HG03342 (cell line): ENCODE data around the gene CDC34.

Source experiments
- ATAC-seq: cut with Tn5 transposase; IDR thresholded peaks from one replicate; pipeline ENCODE4 v1.9.1; 2021; ENCODE audit warnings: mild to moderate bottlenecking, moderate library complexity; ENCODE audit not compliant: unreplicated experiment

CDC34 gene

DNA sequence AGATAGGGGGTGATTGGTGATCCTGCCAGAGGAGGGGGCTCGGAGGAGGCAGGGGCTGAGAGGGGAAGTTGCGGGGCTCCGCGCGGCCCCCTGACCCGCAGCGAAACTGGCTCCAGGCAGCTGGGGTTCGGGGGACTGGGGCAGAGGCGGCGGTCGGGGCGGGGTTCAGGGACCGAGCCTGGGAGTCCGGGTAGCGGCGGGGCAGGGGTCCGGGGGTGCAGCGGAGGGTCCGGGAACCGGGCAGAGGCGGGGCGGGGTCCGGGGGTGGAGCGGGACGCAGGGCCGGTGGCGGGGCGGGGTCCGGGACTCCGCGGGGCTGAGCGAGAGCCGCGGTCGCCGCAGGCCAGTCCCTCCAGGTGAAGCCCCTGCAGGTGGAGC is 34.1 kb upstream of the CDC34 start:
- ATAC-seq, result no peak

DNA sequence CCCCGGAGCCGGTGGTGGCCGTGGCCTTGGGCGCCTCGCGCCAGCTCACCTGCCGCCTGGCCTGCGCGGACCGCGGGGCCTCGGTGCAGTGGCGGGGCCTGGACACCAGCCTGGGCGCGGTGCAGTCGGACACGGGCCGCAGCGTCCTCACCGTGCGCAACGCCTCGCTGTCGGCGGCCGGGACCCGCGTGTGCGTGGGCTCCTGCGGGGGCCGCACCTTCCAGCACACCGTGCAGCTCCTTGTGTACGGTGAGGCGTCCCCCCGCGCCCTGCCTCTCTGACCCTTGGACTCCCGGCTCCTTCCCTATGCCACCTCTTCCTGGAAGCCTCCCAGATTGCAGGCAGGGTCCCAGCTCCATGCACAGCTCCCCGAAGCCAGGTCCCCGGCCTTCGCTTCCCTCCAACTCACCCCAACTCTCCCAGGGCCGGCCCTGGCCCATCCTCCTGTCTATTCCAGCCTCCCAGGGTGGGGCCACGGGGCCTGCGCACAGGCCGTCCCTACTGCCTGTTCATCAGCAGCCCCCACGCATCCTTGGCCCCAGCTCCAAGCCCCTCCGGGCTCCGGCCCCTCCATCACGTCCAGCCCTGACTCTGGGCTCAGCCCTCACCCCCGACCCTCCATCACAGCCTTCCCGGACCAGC is 33.6 kb upstream of the CDC34 start:
- ATAC-seq, result no peak

DNA sequence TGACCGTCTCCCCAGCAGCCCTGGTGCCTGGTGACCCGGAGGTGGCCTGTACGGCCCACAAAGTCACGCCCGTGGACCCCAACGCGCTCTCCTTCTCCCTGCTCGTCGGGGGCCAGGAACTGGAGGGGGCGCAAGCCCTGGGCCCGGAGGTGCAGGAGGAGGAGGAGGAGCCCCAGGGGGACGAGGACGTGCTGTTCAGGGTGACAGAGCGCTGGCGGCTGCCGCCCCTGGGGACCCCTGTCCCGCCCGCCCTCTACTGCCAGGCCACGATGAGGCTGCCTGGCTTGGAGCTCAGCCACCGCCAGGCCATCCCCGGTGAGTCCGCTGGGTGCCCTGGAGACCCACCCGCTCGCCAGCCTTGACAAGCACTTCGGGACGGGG is 33.1 kb upstream of the CDC34 start:
- no peak for ATAC-seq

DNA sequence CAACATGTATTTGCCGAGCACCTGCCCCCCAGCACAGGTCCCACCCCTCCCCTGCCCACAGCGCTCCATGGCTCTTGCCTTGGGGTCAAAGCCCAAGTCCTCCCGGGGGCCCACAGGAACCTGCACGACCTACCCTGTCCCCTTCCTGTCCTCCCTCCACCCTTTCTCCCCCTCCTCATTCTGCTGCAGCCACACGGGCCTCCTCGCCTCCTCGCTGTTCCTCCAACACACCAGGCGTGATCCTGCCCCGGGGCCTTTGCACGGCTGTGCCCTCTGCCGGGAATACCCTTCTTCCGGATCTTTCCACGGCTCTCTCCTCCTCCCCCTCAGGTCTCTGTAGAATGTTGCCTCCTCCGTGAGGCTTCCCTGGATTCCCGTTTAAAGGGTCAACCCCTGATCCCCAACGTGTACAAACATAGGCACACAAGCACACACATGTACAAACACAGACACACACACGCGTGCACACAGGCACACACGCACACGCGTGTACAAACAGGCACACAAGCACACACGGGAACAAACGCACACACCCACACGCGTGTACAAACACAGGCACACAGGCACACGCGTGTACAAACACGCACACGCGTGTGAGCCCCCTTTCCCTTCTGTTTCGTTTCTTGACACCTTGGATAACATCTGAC is 32.5 kb upstream of the CDC34 start:
- ATAC-seq, result no peak

DNA sequence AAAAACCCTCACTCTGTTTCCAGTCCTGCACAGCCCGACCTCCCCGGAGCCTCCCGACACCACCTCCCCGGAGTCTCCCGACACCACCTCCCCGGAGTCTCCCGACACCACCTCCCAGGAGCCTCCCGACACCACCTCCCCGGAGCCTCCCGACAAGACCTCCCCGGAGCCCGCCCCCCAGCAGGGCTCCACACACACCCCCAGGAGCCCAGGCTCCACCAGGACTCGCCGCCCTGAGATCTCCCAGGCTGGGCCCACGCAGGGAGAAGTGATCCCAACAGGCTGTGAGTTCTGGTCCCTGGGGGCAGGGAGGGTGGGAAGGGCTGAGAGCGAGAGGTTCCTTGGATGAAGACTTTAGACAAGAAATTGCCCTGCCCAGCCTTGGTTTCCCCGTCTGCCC is 29.9 kb upstream of the CDC34 start:
- ATAC-seq, result no peak

DNA sequence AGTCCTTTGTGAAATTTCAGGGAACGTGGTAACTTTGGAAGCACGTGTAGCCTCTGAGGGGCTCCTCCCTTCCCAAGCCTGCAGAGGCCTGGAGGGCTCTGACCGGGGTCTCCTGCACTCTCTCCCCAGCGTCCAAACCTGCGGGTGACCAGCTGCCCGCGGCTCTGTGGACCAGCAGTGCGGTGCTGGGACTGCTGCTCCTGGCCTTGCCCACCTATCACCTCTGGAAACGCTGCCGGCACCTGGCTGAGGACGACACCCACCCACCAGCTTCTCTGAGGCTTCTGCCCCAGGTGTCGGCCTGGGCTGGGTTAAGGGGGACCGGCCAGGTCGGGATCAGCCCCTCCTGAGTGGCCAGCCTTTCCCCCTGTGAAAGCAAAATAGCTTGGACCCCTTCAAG is 26.9 kb upstream of the CDC34 start:
- no peak for ATAC-seq

DNA sequence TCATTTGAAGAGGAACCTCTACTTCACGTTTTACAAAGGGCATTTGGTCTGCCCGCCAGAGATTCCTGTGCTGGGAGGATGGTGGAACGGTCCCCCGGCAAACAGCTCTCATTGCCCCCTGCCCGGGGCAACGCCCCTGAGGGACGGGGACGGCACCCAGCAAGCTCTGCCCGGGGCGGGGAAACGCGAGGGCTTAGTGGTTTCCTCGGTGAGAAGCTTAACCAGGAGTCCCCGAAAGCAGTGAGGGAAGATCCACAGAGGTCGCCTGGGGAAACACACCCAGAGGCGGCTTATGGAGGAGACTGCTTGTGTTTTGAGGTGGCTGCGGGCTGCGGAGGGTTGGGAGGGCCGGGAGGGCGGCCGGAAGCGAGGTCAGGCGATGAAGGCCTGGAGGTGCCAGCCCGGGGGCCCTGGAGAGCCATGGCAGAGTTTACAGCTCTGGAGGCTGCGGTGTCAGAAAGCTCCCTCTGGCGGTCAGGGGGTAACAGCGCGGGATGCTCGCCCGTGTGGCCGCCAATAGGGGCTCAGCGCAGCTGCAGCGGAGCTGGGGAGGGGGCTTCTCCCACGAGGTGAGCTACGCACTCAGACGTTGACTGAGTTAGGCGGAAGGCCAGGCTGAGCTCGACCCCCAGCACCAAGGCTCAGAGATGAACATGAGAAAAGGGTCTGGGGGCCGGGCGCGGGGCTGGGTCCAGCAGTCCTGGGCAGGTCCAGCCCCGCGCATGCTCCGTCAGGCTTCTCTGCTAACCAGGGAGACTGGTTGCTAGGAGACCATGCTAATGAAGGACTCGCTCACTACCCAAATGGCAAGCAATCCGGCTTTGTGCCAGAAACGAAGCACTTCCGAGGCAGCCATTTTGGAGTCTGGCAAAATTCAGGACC is 24.9 kb upstream of the CDC34 start:
- peak; percentile 52 for ATAC-seq

DNA sequence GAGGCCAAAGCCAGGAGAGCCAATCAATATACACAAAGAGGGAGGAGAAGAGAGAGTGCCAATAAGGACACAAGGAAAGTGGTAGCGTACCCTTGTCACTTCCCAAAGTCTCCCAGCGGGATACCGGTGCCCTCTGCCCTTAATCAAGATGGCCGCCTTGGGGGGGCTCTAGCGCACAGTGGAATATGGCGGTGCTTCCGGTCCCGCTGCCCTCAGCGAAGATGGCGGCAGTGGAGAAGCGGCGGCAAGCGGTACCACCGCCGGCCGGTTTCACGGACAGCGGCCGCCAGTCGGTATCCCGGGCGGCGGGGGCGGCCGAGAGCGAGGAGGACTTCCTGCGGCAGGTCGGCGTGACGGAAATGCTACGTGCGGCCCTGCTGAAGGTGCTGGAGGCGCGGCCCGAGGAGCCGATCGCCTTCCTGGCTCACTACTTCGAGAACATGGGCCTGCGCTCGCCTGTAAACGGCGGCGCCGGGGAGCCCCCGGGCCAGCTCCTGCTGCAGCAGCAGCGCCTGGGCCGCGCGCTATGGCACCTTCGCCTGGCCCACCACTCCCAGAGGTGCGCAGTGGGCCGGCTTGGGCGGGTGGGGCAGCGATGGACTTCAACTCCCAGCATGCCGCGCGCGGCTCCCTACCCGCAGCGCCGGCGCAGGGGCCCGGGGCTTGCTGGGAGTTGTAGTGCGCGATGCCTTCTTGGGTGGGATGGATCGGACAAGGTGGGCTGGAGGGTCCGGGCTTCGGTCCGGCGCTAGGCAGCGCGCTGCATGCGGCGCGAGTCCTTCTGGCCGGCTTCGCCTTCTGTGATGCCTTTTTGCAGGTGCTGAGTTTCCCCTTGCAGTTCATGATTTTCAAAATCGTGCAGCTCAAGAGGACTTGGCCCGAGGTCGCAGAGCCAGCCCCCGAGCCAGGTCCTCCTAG is 24.0 kb upstream of the CDC34 start, which contains the start of gene TPGS1:
Gene TPGS1, plus strand, starts transcription at position 212 of the 918 bp plus-strand sequence. Its CDS starts 10 bp downstream, at position 222.
- ATAC-seq, result peak; percentile 53

DNA sequence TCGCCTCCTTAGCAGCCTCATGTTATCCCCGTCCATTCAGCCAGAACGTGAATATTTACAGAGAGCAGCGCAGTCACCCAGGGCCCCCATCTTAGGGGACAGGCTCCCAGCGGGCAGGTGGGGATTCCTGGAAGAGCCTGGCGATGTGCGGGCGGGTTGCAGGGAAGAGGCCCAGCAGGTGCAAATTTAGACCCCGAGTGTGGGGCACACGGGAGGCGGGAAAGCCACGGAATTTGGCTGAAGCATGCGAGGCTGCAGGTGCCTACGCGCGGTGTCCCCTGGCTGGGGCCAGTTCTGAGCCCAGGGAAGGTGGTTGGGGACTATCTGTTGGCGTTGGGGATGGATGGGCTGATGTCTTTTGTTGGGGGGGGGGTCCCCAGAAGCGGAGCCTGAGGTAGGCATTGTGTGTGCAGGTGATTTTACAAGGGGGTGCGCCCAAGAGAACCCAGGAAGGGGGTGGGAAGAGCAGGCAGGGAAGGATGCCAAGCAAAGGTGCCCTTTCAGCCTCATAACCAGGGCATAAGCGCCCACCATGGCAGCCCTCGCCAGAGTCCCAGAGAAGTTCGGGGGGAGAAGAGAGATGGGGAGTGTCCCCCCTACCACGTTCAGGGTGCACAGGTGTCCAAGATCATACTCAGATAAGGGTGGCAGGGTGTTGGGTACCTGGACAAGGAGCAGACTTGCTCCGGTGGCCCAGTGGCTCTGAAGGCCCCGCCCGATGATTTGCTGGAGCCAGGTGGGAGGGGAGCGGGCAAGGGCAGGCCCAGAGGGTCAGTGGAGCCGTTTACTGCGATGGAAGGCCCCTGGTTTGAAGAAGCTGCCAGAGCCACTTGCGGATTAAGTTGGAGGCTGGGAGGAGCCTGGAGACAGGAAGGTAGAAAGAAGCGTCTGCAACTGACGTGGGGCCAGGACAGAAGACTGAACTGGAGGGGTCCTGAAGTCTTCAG is 23.1 kb upstream of the CDC34 start:
- no peak for ATAC-seq

DNA sequence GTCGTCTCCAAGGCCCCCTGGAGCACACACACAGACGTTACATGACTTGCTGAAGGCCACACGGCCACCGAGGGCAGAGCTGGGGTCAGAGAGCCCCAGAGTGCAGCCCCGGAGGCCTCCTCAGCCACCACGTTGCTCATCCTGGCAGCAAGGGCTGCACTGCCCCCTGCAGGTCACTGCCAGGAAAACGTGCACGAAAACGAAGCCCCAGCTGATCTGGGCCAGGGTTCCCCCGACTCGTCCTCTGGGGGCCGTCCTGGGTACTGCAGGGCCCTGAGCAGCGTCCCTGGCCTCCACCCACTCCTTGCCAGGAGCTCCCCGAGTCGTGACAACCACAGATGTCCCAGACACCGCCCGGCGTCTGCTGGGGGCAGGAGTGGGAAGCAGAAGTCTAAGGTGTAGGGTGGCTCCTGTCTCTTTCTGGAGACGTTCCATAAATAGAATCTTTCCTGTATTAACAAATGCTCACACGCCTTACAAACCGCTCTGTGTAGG is 20.9 kb upstream of the CDC34 start:
- peak; percentile 35 for ATAC-seq

DNA sequence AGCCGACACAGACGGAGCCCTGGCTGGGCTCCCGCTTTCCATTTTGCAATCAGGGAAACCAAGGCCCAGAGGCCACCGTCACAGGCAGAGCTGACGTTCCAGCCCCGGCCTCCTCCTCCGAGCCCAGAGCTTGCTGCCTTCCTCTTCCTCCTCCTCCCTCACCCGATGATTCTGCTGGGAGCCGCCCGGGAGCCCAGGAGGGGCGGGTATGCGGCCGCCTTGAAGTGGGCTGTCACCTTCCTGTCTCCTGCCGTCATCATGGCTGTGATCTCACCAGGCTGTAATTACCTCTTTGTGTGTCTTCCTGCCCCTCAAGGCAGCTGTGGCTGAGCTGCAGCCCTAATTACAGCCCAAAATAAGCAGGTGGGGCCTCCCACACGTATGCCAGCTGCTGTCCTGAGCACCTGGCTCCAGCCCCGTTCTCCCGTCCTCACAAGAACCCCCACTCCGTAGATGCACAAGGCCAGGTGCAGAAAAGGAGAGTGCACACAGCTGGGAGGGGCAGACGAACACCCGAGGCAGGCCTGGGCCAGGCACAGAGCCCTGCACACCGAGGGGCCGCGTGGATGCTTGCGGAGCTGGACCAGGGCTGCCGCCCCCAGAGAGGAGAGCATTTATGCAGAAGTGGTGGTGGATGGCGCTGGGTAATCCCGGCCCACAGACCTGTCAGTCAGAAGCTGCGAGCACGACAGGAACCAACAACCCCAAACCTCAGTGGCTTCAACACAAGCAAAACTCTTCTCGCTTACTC is 20.3 kb upstream of the CDC34 start:
- no peak for ATAC-seq

DNA sequence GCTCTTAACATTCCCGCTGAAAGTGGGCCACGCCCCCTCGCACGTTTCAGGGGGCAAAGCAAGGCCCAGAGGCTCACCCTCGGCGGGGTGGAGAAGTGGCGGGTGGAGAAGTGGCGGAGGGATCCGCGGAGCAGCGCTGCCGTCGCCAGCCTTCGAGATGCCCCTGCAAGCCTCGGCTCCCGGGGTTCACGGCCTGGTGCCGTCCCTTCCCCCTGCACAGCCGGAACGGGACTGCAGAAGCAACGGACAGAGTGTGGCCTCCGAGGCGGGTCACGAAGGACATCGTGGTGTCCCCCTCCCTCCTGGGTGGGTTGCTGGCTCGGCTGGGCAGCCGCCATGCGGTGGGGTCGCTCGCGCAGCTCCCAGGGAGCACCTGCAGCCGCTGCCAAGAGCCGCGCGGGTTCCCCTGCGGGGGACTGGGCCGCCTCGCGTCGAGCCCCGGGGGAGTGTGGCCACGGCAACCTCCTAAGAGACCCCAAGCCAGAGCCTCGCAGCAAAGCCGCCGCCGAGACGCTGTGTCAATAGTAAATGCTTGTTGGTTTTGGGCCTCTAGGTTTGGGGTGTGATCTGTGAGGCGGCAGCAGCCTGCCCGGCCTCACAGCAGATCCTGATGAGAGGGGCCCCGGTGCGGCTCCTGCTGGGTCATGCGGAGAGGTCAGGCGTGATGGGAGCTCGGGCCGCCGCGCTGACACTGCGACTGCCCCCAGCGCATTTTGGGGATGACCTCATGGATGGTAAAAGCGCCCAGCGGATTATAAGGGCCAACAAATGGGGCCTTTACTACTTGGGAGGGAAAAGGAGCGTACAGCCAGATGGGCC is 18.8 kb upstream of the CDC34 start:
- no peak for ATAC-seq

DNA sequence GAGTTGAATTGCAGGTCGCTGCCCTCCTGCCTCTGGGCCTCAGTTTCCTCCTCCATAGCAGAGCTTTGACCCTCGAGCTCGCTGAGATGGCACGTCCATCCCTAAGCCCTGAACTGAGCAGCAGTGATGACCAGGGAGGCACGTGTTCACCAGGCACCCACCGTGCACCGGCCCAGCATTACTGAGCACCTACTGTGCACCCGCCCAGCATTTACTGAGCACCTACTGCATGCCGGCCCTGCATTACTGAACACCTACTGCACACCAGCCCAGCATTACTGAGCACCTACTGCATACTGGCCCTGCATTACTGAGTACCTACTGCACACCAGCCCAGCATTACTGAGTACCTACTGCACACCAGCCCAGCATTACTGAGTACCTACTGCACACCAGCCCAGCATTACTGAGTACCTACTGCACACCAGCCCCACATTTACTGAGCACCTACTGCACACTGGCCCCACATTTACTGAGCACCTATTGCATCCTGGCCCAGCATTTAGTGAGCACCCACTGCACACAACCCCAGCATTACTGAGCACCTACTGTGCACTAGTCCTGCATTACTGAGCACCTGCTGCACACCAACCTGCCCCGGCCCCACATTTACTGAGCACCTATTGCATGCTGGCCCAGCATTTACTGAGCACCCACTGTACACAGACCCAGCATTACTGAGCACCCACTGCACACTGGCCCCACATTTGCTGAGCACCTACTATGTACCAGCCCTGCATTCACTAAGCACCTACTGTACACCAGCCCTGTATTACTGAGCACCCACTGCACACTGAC is 18.0 kb upstream of the CDC34 start:
- no peak for ATAC-seq

DNA sequence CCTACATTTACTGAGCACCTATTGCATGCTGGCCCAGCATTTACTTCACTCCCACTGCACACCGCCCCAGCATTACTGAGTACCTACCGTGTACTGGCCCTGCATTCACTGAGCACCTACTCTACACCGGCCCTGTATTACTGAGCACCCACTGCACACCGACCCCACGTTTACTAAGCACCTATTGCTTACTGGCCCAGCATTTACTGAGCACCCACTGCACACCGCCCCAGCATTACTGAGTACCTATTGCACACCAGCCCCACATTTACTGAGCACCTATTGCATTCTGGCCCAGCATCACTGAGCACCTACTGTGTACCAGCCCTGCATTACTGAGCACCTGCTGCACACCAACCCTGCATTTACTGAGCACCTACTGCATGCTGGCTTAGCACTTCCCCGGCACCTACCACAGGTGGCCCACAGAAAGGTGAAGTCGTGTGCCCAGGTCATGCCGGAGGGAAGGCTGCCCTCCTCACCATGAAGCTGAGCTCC is 17.3 kb upstream of the CDC34 start:
- no peak for ATAC-seq

DNA sequence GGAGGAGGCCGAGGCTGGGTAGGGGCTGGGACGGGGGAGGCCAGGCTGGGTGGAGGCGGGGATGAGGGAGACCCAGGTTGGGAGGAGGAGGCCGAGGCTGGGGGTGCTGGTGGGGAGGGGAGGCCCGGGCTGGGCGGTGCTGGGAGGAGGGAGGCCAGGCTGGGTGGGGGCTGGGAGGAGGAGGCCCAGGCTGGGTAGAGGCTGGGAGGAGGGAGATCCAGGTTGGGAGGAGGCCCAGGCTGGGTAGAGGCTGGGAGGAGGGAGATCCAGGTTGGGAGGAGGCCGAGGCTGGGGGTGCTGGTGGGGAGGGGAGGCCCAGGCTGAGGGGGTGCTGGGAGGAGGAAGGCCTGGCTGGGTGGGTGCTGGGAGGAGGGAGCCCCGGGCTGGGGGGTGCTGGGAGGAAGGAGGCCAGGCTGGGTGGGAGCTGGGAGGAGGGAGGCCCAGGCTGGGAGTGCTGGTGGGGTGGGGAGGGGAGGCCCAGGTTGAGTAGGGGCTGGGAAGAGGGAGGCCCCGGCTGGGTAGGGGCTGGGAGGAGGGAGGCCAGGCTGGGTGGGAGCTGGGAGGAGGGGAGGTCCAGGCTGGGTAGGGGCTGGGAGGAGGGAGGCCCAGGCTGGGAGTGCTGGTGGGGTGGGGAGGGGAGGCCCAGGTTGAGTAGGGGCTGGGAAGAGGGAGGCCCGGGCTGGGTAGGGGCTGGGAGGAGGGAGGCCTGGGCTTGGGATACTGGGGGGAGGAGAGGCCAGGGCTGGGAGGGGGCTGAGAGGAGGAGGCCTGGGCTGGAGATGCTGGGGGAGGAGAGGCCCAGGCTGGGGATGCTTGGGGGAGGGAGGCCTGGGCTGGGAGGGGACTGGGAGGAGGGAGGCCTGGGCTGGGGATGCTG is 13.6 kb upstream of the CDC34 start:
- ATAC-seq, result no peak

DNA sequence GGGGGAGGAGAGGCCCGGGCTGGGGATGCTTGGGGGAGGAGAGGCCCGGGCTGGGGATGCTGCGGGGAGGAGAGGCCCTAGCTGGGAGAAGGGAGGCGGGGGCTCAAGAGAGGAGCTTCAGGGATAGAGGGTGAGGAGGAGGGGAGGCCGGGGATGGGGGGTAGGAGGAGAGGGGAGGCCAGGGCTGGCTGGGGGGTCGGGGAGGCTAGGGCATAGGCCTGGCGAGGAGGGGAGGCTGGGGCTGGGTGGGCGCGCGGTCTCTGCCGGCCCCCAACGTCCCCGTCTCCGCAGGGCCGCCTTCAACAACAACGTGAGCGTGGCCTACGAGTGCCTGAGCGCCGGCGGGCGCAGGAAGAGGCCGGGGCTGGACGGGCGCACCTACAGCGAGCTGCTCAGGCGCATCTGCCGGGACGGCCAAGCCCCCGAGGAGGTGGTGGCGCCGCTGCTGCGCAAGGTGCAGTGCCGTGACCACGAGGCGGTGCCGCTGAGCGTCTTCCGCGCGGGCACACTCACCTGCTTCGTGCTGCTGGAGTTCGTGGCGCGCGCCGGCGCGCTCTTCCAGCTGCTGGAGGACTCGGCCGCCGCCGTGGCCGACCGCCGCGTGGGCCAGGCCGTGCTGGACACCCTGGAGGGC is 12.8 kb upstream of the CDC34 start:
- ATAC-seq, result no peak
